Lung (tissue), 12 donors: ENCODE results near the gene MPIG6B. TPM values are rescaled to one million over a fixed set of nuclear protein-coding genes. Genes with fewer than 3 reads are reported as not detected.
A peak's percentile ranks its signal among the peaks of the same experiment; 100 is the strongest.

ENCODE experiments used
- ATAC-seq: fragments of 200-7000 bp; cut with Tn5 transposase; one replicate; pipeline ENCODE4 v1.9.1; 2020; ENCODE audit warnings: moderate number of reproducible peaks; ENCODE audit not compliant: insufficient read depth, low FRiP score
- DNase-seq, 3 donors: peaks; one replicate each; pipeline ENCODE4 v3.0.0-alpha.2; 2013 to 2017
- H3K27ac ChIP-seq, 2 donors: one replicate each; pipeline ENCODE4 v1.5.1; 2013; ENCODE audit warnings: mild to moderate bottlenecking in 2 of 2, moderate library complexity in 2 of 2, control low read depth in 1 of 2, inconsistent platforms in 1 of 2, low read depth in 1 of 2, low read length in 1 of 2
- H3K27me3 ChIP-seq, 3 donors: one replicate each; pipeline ENCODE4 v1.5.1; 2013; ENCODE audit warnings: low read length in 2 of 3; ENCODE audit not compliant: control insufficient read depth in 3 of 3, insufficient read depth in 3 of 3
- H3K36me3 ChIP-seq, 4 donors: one replicate each; pipeline ENCODE4 v1.5.1; 2013; ENCODE audit warnings: low read length in 4 of 4, mild to moderate bottlenecking in 1 of 4, moderate library complexity in 1 of 4; ENCODE audit not compliant: control insufficient read depth in 4 of 4, insufficient read depth in 4 of 4
- H3K4me1 ChIP-seq, 5 donors: one replicate each; pipeline ENCODE4 v1.5.1; 2013; ENCODE audit warnings: low read length in 5 of 5, mild to moderate bottlenecking in 2 of 5, moderate library complexity in 1 of 5; ENCODE audit not compliant: control insufficient read depth in 5 of 5, insufficient read depth in 5 of 5
- H3K4me3 ChIP-seq: one replicate; pipeline ENCODE4 v1.5.1; 2013; ENCODE audit warnings: mild to moderate bottlenecking, control low read depth, moderate library complexity
- H3K9ac ChIP-seq, 2 donors: one replicate each; pipeline ENCODE4 v1.5.1; 2013; ENCODE audit warnings: low read length in 2 of 2, control low read depth in 1 of 2; ENCODE audit not compliant: insufficient read depth in 1 of 2
- H3K9me3 ChIP-seq, 4 donors: one replicate each; pipeline ENCODE4 v1.5.1; 2013; ENCODE audit warnings: low read length in 3 of 4, mild to moderate bottlenecking in 1 of 4, moderate library complexity in 1 of 4; ENCODE audit not compliant: control insufficient read depth in 4 of 4, insufficient read depth in 3 of 4
- CTCF ChIP-seq: IDR thresholded peaks from 2 replicates; pipeline ENCODE4 v1.5.1; 2012; ENCODE audit warnings: mild to moderate bottlenecking; ENCODE audit errors: control extremely low read depth, extremely low read depth
- WGBS, 2 donors: extraction: QIAGEN DNeasy Blood & Tissue Kit; methylation state at CpG; one replicate each; pipeline ENCODE4 v1.1.7; 2013; 5-methylcytosine and 5-hydroxymethylcytosine counted together
- polyA plus RNA-seq, 2 donors: library from polyadenylated mRNA; stranded (reverse); fragments of 200-250 nt; gene quantifications; one replicate each; pipeline ENCODE4 v1.2.1, GENCODE V29; 2013
- total RNA-seq, 2 donors: library from RNA; depleted of rRNA in 1 of 2; stranded (reverse); fragments of >200 nt in 1 of 2; gene quantifications; one replicate each; pipeline ENCODE4 v1.2.1, GENCODE V29; 2014 to 2021
- donor health status: control.
- donor health status: control.
- donor health status: Bipolar disorder and iron deficiency.
- donor health status: healthy.
- donor health status: DM: yes; HTN: yes; CAD: no.

MPIG6B gene
- total and polyA plus RNA-seq, 4 donors, result 0.45 to 2.3 (median 0.86) TPM

- Histone ChIP-seq H3K9me3 (no peaks in the 10 kb centered on the region), H3K36me3 (peaks cover 0 to 3% (median 0%) of the 10 kb centered on the region in 4 donors), H3K4me1 (peaks cover 0 to 2% (median 0%) of the 10 kb centered on the region in 5 donors), H3K4me3 (no peak overlapping the region), H3K9ac (no peak overlapping the region), H3K27me3 (no peaks in the 10 kb centered on the region), H3K27ac (no peak overlapping the region)
- DNase-seq (no peak), ATAC-seq (no peak)
- WGBS, 2 donors, result 96 to 98% methylated on average over 5 of the region's 5 CpGs
- no peak for TF ChIP-seq CTCF
Observed at GRCh38 chr6:31760790-31761189, 37.6 kb downstream of the MPIG6B start.

GRCh38 chr6:31761343-31761742 is 38.2 kb downstream of the MPIG6B start:
- no peak for TF ChIP-seq CTCF
- Histone ChIP-seq H3K4me3 (no peak overlapping the region), H3K36me3 (peaks cover 0 to 3% (median 0%) of the 10 kb centered on the region in 4 donors), H3K27ac (no peak overlapping the region), H3K9ac (no peak overlapping the region), H3K27me3 (no peaks in the 10 kb centered on the region), H3K9me3 (no peaks in the 10 kb centered on the region), H3K4me1 (peaks cover 0 to 4% (median 0%) of the 10 kb centered on the region in 5 donors)
- DNase-seq (no peak), ATAC-seq (no peak)
- WGBS, 2 donors, result 97 to 100% methylated on average over 8 of the region's 8 CpGs

- Histone ChIP-seq H3K9me3 (no peaks in the 10 kb centered on the region), H3K4me3 (no peak within 1 kb of the TSS), H3K36me3 (peaks cover 0 to 3% (median 0%) of the 10 kb centered on the region in 4 donors), H3K27me3 (no peaks in the 10 kb centered on the region), H3K27ac (peak within 1 kb of the TSS in 1 of 2 donors; percentile 54), H3K9ac (no peak within 1 kb of the TSS), H3K4me1 (peaks cover 0 to 6% (median 0%) of the 10 kb centered on the region in 5 donors)
- 81 to 84% methylated on average over 4 of the region's 4 CpGs for WGBS, 2 donors
- ATAC-seq, result no peak
- TF ChIP-seq CTCF, result no peak
- DNase-seq, result no peak
Observed at GRCh38 chr6:31762356-31762755, 39.2 kb downstream of the MPIG6B start, which contains the start of gene SAPCD1. Gene SAPCD1 (plus strand): TSS chr6:31762656. CDS start chr6:31763055, 399 bp downstream.
